K562 (cell line): ENCODE measurements around the gene CACNA1I. TPM values are rescaled to one million over a fixed set of nuclear protein-coding genes. Genes with fewer than 3 reads are reported as not detected.

Experiments used
- ATAC-seq: fragments of 200-7000 bp; cut with Tn5 transposase; 3 replicates; pipeline ENCODE4 v1.9.1; 2020; ENCODE audit warnings: moderate library complexity
- BruUV-seq: library from RNA; stranded (reverse); fragments of 400-500 nt; replicated peaks from 2 replicates; lab custom pipeline; 2021; lab: Mats Ljungman, UMichigan
- CTCF ChIA-PET: fragments of 300-600 bp; formaldehyde crosslinking; extraction: SDS; loops from one replicate; lab custom pipeline; 2021; ENCODE audit warnings: low intra/inter-chr PET ratio; lab: Yijun Ruan, JAX
- POLR2A ChIA-PET: fragments of 300-600, 350-650 bp; sonication (Branson Sonifier 250); formaldehyde crosslinking; extraction: SDS; loops from one replicate; lab custom pipeline; 2021; ENCODE audit warnings: antibody characterized with exemption, inconsistent platforms; lab: Yijun Ruan, JAX
- DNase-seq, 4 experiments: peaks; one replicate each; pipeline versions ENCODE4 v3.0.0 to v3.0.0-alpha.2; 2011 to 2018; ENCODE audit warnings: low spot score in 3 of 4, mixed read lengths in 3 of 4; ENCODE audit errors: extremely low read depth in 1 of 4
- FAIRE-seq: peaks from 2 replicates; lab custom pipeline; 2011; peaks lifted over from hg19 to GRCh38; lab: Jason Lieb, UNC
- H2AFZ ChIP-seq: 2 replicates; pipeline ENCODE4 v1.6.0; 2011; ENCODE audit warnings: low read depth, low read length, control low read depth, inconsistent platforms
- H3K27ac ChIP-seq: fragments of 200-600 bp; 3 replicates; pipeline ENCODE4 v1.8.0; 2011; ENCODE audit warnings: low read depth, mild to moderate bottlenecking, control low read depth, inconsistent platforms, low read length, moderate library complexity, mixed read lengths; ENCODE audit errors: extremely low read depth
- H3K27me3 ChIP-seq, 2 experiments: fragments of 300-600 bp in 1 of 2; 2 replicates in 1 of 2; 3 replicates in 1 of 2; pipeline versions ENCODE4 v1.6.0 to v1.8.0; 2011; ENCODE audit warnings: inconsistent platforms in 2 of 2, low read length in 2 of 2, mild to moderate bottlenecking in 1 of 2, mixed read lengths in 1 of 2, moderate library complexity in 1 of 2; ENCODE audit not compliant: control insufficient read depth in 2 of 2, insufficient read depth in 2 of 2
- H3K36me3 ChIP-seq: fragments of 300-600 bp; 3 replicates; pipeline ENCODE4 v1.8.0; 2011; ENCODE audit warnings: mild to moderate bottlenecking, low read length, inconsistent platforms; ENCODE audit not compliant: control insufficient read depth, insufficient read depth
- H3K4me1 ChIP-seq, 2 experiments: fragments of 200-600 bp in 1 of 2; replicated peaks in 1 of 2; 2 replicates in 1 of 2; 3 replicates in 1 of 2; pipeline versions ENCODE4 v1.5.1 to v1.8.0; 2011; ENCODE audit warnings: inconsistent platforms in 2 of 2, low read length in 2 of 2, mild to moderate bottlenecking in 1 of 2, mixed read lengths in 1 of 2, moderate library complexity in 1 of 2; ENCODE audit not compliant: control insufficient read depth in 2 of 2, insufficient read depth in 2 of 2
- H3K4me2 ChIP-seq: 2 replicates; pipeline ENCODE4 v1.6.1; 2011; ENCODE audit warnings: low read length, control low read depth, inconsistent platforms, mixed read lengths; ENCODE audit not compliant: insufficient read depth
- H3K4me3 ChIP-seq: fragments of 200-600 bp; sonication (generic), shearing (Covaris generic); 2 replicates; pipeline ENCODE4 v1.5.1; 2016; ENCODE audit warnings: control low read depth, inconsistent platforms
- H3K79me2 ChIP-seq: fragments of 200-600 bp; 3 replicates; pipeline ENCODE4 v1.8.0; 2011; ENCODE audit warnings: low read length, inconsistent platforms; ENCODE audit not compliant: control insufficient read depth, insufficient read depth
- H3K9ac ChIP-seq, 2 experiments: 2 replicates each; pipeline versions ENCODE4 v1.6.0 to v1.6.1; 2011; ENCODE audit warnings: low read depth in 2 of 2, low read length in 2 of 2, control low read depth in 1 of 2, inconsistent platforms in 1 of 2, mild to moderate bottlenecking in 1 of 2, mixed read lengths in 1 of 2; ENCODE audit not compliant: insufficient read depth in 1 of 2
- H3K9me1 ChIP-seq: one replicate; pipeline ENCODE4 v1.6.0; 2011; ENCODE audit warnings: inconsistent platforms, mild to moderate bottlenecking, low read length, moderate library complexity; ENCODE audit not compliant: control insufficient read depth, insufficient read depth
- H3K9me3 ChIP-seq: replicated peaks from 2 replicates; pipeline ENCODE4 v1.5.1; 2011; ENCODE audit warnings: low read depth, low read length, inconsistent platforms; ENCODE audit not compliant: control insufficient read depth, insufficient read depth
- H4K20me1 ChIP-seq: replicated peaks from 2 replicates; pipeline ENCODE4 v1.6.1; 2011; ENCODE audit warnings: low read length, inconsistent platforms, mixed read lengths; ENCODE audit not compliant: control insufficient read depth, insufficient read depth
- CBFA2T3 ChIP-seq: fragments of 450-650 bp; IDR thresholded peaks from 2 replicates; pipeline ENCODE4 v1.6.1; 2017
- CREM ChIP-seq: IDR thresholded peaks from 2 replicates; pipeline ENCODE4 v1.6.1; 2014; ENCODE audit warnings: antibody characterized with exemption, low read depth
- FOXK2 ChIP-seq, 2 experiments: fragments of 450-650 bp; IDR thresholded peaks in 1 of 2; conservative IDR thresholded peaks in 1 of 2; 2 replicates each; pipeline ENCODE4 v1.6.1; 2016; ENCODE audit warnings: low read depth in 2 of 2, mild to moderate bottlenecking in 1 of 2
- FOXM1 ChIP-seq, 2 experiments: fragments of 450-650 bp in 1 of 2; sonication (generic) in 1 of 2; formaldehyde crosslinking in 1 of 2; IDR thresholded peaks; 2 replicates each; pipeline versions ENCODE4 v1.6.1 to v1.9.0; 2017 to 2022; ENCODE audit warnings: low read depth in 2 of 2, mild to moderate bottlenecking in 2 of 2, missing genetic modification reagents in 1 of 2, moderate library complexity in 1 of 2
- HDGF ChIP-seq: fragments of 450-650 bp; IDR thresholded peaks from 2 replicates; pipeline ENCODE4 v1.6.1; 2016
- NBN ChIP-seq: fragments of 450-650 bp; IDR thresholded peaks from 2 replicates; pipeline ENCODE4 v1.6.1; 2016; ENCODE audit warnings: low read depth, mild to moderate bottlenecking
- RBFOX2 ChIP-seq: fragments of 200-400 bp; formaldehyde crosslinking; IDR thresholded peaks from 2 replicates; pipeline ENCODE4 v1.6.1; 2017; ENCODE audit warnings: low read depth, mild to moderate bottlenecking, low read length, moderate library complexity
- RFX7 ChIP-seq: fragments of 250-450 bp; sonication (Bioruptor Pico); IDR thresholded peaks from 2 replicates; pipeline ENCODE4 v1.5.1; 2021; ENCODE audit warnings: mild to moderate bottlenecking
- SMC3 ChIP-seq: conservative IDR thresholded peaks from 2 replicates; pipeline ENCODE4 v1.6.1; 2011; ENCODE audit warnings: low read depth, low read length, improper control_type of control experiment; ENCODE audit not compliant: insufficient read depth
- TAF1 ChIP-seq: IDR thresholded peaks from 2 replicates; pipeline ENCODE4 v1.6.1; 2011; ENCODE audit warnings: mild to moderate bottlenecking, low read length, moderate library complexity; ENCODE audit not compliant: insufficient read depth, control insufficient read depth, severe bottlenecking; ENCODE audit errors: extremely low read depth
- ZNF24 ChIP-seq: fragments of 450-650 bp; IDR thresholded peaks from 2 replicates; pipeline ENCODE4 v1.6.1; 2016
- ZNF707 ChIP-seq: fragments of 250-450 bp; sonication (Bioruptor Pico); conservative IDR thresholded peaks from 2 replicates; pipeline ENCODE4 v1.8.0; 2022; ENCODE audit warnings: inconsistent platforms, mild to moderate bottlenecking, moderate library complexity
- WGBS: fragments of 100-300 bp; shearing (Covaris generic); methylation state at CpG from one replicate; pipeline ENCODE4 v1.1.6; 2016; ENCODE audit warnings: low coverage, mixed read lengths; ENCODE audit not compliant: insufficient coverage; ENCODE audit errors: missing lambda C conversion rate; 5-methylcytosine and 5-hydroxymethylcytosine counted together
- in situ Hi-C: fragments of 300-500 bp; cut with MboI; formaldehyde crosslinking; loops from 4 replicates; pipeline ENCODE4 v1.15.0; 2018; ENCODE audit warnings: inconsistent platforms, mixed read lengths
- intact Hi-C: fragments of 100-400 bp; cut with micrococcal nuclease; formaldehyde crosslinking; loops from 2 replicates; pipeline ENCODE4 v1.14.2; 2022
- polyA plus RNA-seq, 8 experiments: library from polyadenylated mRNA; depleted of rRNA in 4 of 8; stranded (reverse) in 5 of 8; unstranded in 3 of 8; fragments of >200 nt; fragmentation: Nextera tagmentation in 2 of 8; fragmentation: Illumina TruSeq in 1 of 8; extraction: Ambion mirVana in 2 of 8; extraction: Trizol in 1 of 8; gene quantifications; 2 replicates each; pipeline versions ENCODE4 v1.2.1 to v1.2.3, GENCODE V29; 2011 to 2014; ENCODE audit warnings: inconsistent platforms in 1 of 8, missing spikeins in 1 of 8
- total RNA-seq, 7 experiments: library from RNA; depleted of rRNA in 6 of 7; stranded (reverse); fragments of >200 nt in 6 of 7; fragmentation: Illumina TruSeq in 2 of 7; extraction: Trizol in 2 of 7; gene quantifications; 2 replicates each; pipeline versions ENCODE4 v1.2.1 to v1.2.3, GENCODE V29; 2011 to 2021; ENCODE audit warnings: low replicate concordance in 1 of 7
- TF ChIP-seq, protein P1 (sequence below): sonication (generic); formaldehyde crosslinking; IDR thresholded peaks from 2 replicates; pipeline ENCODE4 v1.8.0; 2022; ENCODE audit warnings: missing genetic modification reagents, mild to moderate bottlenecking, moderate library complexity, borderline replicate concordance
- TF ChIP-seq, protein P2 (sequence below): fragments of 450-650 bp; IDR thresholded peaks from 2 replicates; pipeline ENCODE4 v1.6.1; 2018; ENCODE audit not compliant: partially characterized antibody
- TF ChIP-seq, protein P3 (sequence below): fragments of 450-650 bp; IDR thresholded peaks from 2 replicates; pipeline ENCODE4 v1.6.1; 2016

Gene CACNA1I
- total and polyA plus RNA-seq, 9 of the 15 experiments (the other 6 are each of a cell fraction or from before 2014, with no cell fraction given): 0.01 to 0.79 (median 0.32) TPM; not detected in 1

DNA sequence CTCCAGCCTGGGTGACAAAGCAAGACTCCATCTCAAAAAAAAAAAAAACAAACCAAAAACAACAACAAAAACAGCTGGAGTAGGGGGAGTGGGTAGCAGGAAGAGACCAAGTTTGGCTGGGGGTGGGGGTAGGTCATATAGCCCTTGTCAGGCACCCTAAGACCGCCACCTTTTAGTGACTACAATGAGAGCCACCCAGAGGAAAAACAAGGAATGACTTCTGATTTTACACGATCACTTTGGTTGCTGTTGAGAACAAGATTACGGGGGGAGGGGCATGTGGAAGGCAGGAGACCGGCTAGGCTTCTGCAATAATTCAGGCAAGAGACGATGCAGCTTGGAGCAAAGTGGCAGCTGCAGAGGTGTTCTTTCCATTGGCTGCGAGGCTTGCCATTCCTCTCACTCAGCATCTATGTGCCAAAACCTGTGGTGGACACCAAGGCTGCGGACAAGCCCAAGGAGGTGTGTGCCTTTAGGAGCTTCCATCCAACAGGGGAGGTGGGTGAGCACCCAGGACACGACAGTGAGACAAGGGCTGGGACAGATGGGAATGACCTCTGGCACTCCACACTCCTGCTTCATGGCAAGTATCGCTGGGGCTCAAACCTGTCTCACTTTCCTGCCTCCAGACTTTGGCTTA lies 39.7 kb upstream of the CACNA1I start:
- H3K36me3 ChIP-seq: peaks cover 43% of the 10 kb centered on the region
- DNase-seq (peak; percentile 51 to 86 (median 61)), FAIRE-seq (peak; percentile 86), ATAC-seq (peak; percentile 19)
- H3K79me2 ChIP-seq: peaks cover 46% of the 10 kb centered on the region
- H3K4me1 ChIP-seq: peaks cover 29 to 63% of the 10 kb centered on the region in 2 experiments; a peak in 4 of 5 replicates
- H2AFZ ChIP-seq: no peak overlapping the region
- H3K9me3 ChIP-seq: no peaks in the 10 kb centered on the region
- peak overlapping the region in 1 of 2 experiments; percentile 88; a peak in 3 of 4 replicates for H3K9ac ChIP-seq
- H3K4me3 ChIP-seq: peak overlapping the region; percentile 97; the same call in 1 of the 2 replicates
- no TSS peak for BruUV-seq
- ChIA-PET POLR2A (interaction anchor here (1.0 to 4.2 kb wide), 5 partner anchors 8 to 510 kb away, joined by 4 to 42 read pairs (median 7); partner anchors contain the start of genes ATF4 and RPL3), CTCF (interaction anchor here (0.6 kb wide), 2 partner anchors 37 to 1036 kb away, joined by 3 read pairs; no protein-coding TSS in a partner anchor)
- no peaks in the 10 kb centered on the region for H3K27me3 ChIP-seq
- peaks cover 7% of the 10 kb centered on the region for H4K20me1 ChIP-seq
- intact Hi-C loops: loop anchor here (5.0 kb wide), 2 partner anchors 34 to 506 kb away; no protein-coding TSS in a partner anchor
- H3K4me2 ChIP-seq: peak overlapping the region; percentile 97
- 13% methylated on average over 7 of the region's 9 CpGs for WGBS
- peak overlapping the region; percentile 92; the same call in 2 of the 3 replicates for H3K27ac ChIP-seq
- no peaks in the 10 kb centered on the region for H3K9me1 ChIP-seq
- in situ Hi-C loops: loop anchor here (5.0 to 10.0 kb wide), 2 partner anchors 369 to 654 kb away; no protein-coding TSS in a partner anchor
- TF ChIP-seq TAF1 (peak; percentile 15), ZNF707 (CRISPR knock-in tag) (no peak), SMC3 (peak; percentile 15; the same call in 1 of the 2 replicates), CBFA2T3 (peak; percentile 9; the same call in 1 of the 2 replicates), RBFOX2 (0 out of 2 replicates have a peak, but pooled peaks have one; percentile 29), ZNF24 (no peak), RFX7 (no peak), CREM (peak; percentile 23; the same call in 1 of the 2 replicates), FOXM1 (IDR thresholded peaks at IDR 0.05; ENCODE audit: low read depth) (no peak), FOXM1 (CRISPR knock-in tag; IDR thresholded peaks at IDR 0.05; ENCODE audit: low read depth) (no peak), HDGF (0 out of 2 replicates have a peak, but pooled peaks have one; percentile 10), NBN (0 out of 2 replicates have a peak, but pooled peaks have one; percentile 31), FOXK2 (conservative IDR thresholded peaks at IDR 0.05 in 1 of 2, IDR thresholded peaks at IDR 0.05 in 1 of 2; ENCODE audit: low read depth in 2 of 2) (peak in 1 of 2 experiments; percentile 69; a peak in 1 of 4 replicates)
- TF ChIP-seq, protein P1, sequence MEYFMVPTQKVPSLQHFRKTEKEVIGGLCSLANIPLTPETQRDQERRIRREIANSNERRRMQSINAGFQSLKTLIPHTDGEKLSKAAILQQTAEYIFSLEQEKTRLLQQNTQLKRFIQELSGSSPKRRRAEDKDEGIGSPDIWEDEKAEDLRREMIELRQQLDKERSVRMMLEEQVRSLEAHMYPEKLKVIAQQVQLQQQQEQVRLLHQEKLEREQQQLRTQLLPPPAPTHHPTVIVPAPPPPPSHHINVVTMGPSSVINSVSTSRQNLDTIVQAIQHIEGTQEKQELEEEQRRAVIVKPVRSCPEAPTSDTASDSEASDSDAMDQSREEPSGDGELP: 0 out of 2 replicates have a peak, but pooled peaks have one; percentile 24
- TF ChIP-seq, protein P2, sequence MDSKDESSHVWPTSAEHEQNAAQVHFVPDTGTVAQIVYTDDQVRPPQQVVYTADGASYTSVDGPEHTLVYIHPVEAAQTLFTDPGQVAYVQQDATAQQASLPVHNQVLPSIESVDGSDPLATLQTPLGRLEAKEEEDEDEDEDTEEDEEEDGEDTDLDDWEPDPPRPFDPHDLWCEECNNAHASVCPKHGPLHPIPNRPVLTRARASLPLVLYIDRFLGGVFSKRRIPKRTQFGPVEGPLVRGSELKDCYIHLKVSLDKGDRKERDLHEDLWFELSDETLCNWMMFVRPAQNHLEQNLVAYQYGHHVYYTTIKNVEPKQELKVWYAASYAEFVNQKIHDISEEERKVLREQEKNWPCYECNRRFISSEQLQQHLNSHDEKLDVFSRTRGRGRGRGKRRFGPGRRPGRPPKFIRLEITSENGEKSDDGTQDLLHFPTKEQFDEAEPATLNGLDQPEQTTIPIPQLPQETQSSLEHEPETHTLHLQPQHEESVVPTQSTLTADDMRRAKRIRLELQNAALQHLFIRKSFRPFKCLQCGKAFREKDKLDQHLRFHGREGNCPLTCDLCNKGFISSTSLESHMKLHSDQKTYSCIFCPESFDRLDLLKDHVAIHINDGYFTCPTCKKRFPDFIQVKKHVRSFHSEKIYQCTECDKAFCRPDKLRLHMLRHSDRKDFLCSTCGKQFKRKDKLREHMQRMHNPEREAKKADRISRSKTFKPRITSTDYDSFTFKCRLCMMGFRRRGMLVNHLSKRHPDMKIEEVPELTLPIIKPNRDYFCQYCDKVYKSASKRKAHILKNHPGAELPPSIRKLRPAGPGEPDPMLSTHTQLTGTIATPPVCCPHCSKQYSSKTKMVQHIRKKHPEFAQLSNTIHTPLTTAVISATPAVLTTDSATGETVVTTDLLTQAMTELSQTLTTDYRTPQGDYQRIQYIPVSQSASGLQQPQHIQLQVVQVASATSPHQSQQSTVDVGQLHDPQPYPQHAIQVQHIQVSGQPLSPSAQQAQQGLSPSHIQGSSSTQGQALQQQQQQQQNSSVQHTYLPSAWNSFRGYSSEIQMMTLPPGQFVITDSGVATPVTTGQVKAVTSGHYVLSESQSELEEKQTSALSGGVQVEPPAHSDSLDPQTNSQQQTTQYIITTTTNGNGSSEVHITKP: peak; percentile 96
- TF ChIP-seq, protein P3, sequence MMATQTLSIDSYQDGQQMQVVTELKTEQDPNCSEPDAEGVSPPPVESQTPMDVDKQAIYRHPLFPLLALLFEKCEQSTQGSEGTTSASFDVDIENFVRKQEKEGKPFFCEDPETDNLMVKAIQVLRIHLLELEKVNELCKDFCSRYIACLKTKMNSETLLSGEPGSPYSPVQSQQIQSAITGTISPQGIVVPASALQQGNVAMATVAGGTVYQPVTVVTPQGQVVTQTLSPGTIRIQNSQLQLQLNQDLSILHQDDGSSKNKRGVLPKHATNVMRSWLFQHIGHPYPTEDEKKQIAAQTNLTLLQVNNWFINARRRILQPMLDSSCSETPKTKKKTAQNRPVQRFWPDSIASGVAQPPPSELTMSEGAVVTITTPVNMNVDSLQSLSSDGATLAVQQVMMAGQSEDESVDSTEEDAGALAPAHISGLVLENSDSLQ: 0 out of 2 replicates have a peak, but pooled peaks have one; percentile 9
